ENCODE measurements around the gene LRRC3C.
A peak's percentile ranks its signal among the peaks of the same experiment; 100 is the strongest.

The LRRC3C gene

DNA sequence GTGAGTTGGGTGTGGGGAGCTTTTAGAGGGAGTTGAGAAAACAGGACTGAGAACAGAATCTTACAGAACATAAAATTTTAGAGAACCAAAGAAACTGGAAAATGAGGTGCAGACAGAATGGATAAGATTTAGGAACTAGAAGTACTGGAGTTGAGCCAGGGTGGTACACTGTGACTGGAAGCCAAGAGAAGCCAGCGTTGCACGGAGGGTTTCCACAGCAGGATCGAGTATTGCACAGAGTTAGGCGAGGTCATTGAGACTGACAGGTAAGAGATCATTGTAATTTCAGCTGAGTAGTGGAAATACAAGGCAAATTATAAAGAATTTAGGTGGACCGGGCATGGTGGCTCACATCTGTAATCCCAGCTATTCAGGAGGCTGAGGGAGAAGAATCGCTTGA is 41.8 kb downstream of the LRRC3C start:
- no peaks in the 10 kb centered on the region for H3K27me3 ChIP-seq (ENCODE audit: insufficient read depth, poor library complexity, severe bottlenecking)
- H3K4me3 ChIP-seq (replicated peaks; ENCODE audit: insufficient read depth, low read length): no peak overlapping the region
- peak in 1 of 2 experiments; percentile 45 for DNase-seq (ENCODE audit: low read depth in 1 of 2, low spot score in 1 of 2)
- no peak overlapping the region for H3K27ac ChIP-seq (replicated peaks)
- TF ChIP-seq POLR2AphosphoS5 (IDR thresholded peaks at IDR 0.05; ENCODE audit: low read depth) (no peak), SPI1 (IDR thresholded peaks at IDR 0.05; ENCODE audit: borderline replicate concordance, low read depth) (no peak), GABPA (IDR thresholded peaks at IDR 0.05; ENCODE audit: low read depth) (no peak)
- TF ChIP-seq, protein P1, sequence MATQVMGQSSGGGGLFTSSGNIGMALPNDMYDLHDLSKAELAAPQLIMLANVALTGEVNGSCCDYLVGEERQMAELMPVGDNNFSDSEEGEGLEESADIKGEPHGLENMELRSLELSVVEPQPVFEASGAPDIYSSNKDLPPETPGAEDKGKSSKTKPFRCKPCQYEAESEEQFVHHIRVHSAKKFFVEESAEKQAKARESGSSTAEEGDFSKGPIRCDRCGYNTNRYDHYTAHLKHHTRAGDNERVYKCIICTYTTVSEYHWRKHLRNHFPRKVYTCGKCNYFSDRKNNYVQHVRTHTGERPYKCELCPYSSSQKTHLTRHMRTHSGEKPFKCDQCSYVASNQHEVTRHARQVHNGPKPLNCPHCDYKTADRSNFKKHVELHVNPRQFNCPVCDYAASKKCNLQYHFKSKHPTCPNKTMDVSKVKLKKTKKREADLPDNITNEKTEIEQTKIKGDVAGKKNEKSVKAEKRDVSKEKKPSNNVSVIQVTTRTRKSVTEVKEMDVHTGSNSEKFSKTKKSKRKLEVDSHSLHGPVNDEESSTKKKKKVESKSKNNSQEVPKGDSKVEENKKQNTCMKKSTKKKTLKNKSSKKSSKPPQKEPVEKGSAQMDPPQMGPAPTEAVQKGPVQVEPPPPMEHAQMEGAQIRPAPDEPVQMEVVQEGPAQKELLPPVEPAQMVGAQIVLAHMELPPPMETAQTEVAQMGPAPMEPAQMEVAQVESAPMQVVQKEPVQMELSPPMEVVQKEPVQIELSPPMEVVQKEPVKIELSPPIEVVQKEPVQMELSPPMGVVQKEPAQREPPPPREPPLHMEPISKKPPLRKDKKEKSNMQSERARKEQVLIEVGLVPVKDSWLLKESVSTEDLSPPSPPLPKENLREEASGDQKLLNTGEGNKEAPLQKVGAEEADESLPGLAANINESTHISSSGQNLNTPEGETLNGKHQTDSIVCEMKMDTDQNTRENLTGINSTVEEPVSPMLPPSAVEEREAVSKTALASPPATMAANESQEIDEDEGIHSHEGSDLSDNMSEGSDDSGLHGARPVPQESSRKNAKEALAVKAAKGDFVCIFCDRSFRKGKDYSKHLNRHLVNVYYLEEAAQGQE (IDR thresholded peaks at IDR 0.05; ENCODE audit: insufficient replicate concordance, low read depth): no peak
- TF ChIP-seq, protein P2, sequence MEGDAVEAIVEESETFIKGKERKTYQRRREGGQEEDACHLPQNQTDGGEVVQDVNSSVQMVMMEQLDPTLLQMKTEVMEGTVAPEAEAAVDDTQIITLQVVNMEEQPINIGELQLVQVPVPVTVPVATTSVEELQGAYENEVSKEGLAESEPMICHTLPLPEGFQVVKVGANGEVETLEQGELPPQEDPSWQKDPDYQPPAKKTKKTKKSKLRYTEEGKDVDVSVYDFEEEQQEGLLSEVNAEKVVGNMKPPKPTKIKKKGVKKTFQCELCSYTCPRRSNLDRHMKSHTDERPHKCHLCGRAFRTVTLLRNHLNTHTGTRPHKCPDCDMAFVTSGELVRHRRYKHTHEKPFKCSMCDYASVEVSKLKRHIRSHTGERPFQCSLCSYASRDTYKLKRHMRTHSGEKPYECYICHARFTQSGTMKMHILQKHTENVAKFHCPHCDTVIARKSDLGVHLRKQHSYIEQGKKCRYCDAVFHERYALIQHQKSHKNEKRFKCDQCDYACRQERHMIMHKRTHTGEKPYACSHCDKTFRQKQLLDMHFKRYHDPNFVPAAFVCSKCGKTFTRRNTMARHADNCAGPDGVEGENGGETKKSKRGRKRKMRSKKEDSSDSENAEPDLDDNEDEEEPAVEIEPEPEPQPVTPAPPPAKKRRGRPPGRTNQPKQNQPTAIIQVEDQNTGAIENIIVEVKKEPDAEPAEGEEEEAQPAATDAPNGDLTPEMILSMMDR (IDR thresholded peaks at IDR 0.05; ENCODE audit: insufficient read depth, low read length): no peak

DNA sequence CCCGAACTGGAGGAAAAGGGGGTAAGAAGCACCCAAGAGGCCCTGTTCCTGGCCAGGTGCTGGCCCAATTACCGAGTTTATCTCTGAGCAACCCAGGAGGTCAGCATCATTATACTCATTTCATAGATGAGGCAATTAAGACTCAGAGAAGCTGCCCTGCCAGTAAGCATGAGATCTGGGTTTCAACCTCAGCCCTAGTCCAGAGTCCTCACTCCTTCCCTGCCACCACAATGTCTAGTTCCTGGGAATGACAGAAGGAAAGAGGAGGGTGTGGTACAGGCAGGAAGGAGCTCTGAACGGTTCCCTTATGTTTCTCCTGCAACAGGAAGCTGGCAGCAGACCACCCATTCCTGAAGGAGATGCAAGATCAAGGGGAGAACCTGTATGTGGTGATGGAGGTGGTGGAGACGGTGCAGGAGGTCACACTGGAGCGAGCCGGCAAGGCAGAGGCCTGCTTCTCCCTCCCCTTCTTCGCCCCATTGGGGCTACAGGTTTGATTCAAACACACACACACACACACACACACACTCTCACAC is 42.7 kb downstream of the LRRC3C start:
- Histone ChIP-seq H3K27ac (replicated peaks) (no peak overlapping the region), H3K4me3 (replicated peaks; ENCODE audit: insufficient read depth, low read length) (no peak overlapping the region), H3K27me3 (ENCODE audit: insufficient read depth, poor library complexity, severe bottlenecking) (no peaks in the 10 kb centered on the region)
- TF ChIP-seq, protein P1 (IDR thresholded peaks at IDR 0.05; ENCODE audit: insufficient replicate concordance, low read depth): no peak
- TF ChIP-seq SPI1 (IDR thresholded peaks at IDR 0.05; ENCODE audit: borderline replicate concordance, low read depth) (no peak), GABPA (IDR thresholded peaks at IDR 0.05; ENCODE audit: low read depth) (no peak), POLR2AphosphoS5 (IDR thresholded peaks at IDR 0.05; ENCODE audit: low read depth) (no peak)
- TF ChIP-seq, protein P2 (IDR thresholded peaks at IDR 0.05; ENCODE audit: insufficient read depth, low read length): no peak
- DNase-seq (ENCODE audit: low read depth in 1 of 2, low spot score in 1 of 2): no peak

- no peak overlapping the region for H3K4me3 ChIP-seq (replicated peaks; ENCODE audit: insufficient read depth, low read length)
- no peak for DNase-seq (ENCODE audit: low read depth in 1 of 2, low spot score in 1 of 2)
- no peak for TF ChIP-seq GABPA (IDR thresholded peaks at IDR 0.05; ENCODE audit: low read depth)
- TF ChIP-seq POLR2AphosphoS5 (IDR thresholded peaks at IDR 0.05; ENCODE audit: low read depth): no peak
- TF ChIP-seq, protein P1 (IDR thresholded peaks at IDR 0.05; ENCODE audit: insufficient replicate concordance, low read depth): no peak
- TF ChIP-seq, protein P2 (IDR thresholded peaks at IDR 0.05; ENCODE audit: insufficient read depth, low read length): no peak
- no peak for TF ChIP-seq SPI1 (IDR thresholded peaks at IDR 0.05; ENCODE audit: borderline replicate concordance, low read depth)
- H3K27me3 ChIP-seq (ENCODE audit: insufficient read depth, poor library complexity, severe bottlenecking): no peaks in the 10 kb centered on the region
- H3K27ac ChIP-seq (replicated peaks): no peak overlapping the region
Measured at GRCh38 chr17:39971076-39971603, 43.6 kb downstream of the LRRC3C start.

Measured in HL-60 (cell line).